AG20443 (cell line): ENCODE data around the gene SPDYE2B.
"Not testable (repeated sequence)": the region's sequence is repeated elsewhere in the genome, so short reads cannot be mapped to it uniquely, and the experiment has no call there.

Experiments used
- DNase-seq: peaks from one replicate; pipeline ENCODE4 v3.0.0; 2012; ENCODE audit warnings: low spot score, mixed read lengths

SPDYE2B gene, protein sequence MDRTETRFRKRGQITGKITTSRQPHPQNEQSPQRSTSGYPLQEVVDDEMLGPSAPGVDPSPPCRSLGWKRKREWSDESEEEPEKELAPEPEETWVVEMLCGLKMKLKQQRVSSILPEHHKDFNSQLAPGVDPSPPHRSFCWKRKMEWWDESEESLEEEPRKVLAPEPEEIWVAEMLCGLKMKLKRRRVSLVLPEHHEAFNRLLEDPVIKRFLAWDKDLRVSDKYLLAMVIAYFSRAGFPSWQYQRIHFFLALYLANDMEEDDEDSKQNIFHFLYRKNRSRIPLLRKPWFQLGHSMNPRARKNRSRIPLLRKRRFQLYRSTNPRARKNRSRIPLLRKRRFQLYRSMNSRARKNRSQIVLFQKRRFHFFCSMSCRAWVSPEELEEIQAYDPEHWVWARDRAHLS

DNA sequence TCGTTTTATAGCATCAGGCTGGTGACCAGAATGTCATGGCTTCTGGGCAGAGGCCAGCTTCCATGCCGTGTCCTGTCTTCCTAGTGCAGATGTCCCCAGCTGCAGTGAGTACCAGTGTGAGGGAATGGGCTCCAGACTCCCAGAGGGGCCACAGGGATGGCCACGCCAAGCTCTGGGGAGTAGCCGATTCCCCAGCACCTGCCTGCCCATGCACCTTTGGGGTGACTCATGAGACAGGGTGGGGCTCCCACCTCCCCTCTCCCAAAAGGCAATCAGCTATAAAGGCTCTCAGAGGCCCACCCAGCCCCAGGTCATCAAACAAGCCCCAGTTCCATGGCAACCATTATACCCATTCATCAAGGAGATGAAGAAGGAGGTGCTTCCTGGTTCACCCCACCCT is at the start of gene SPDYE2B:
SPDYE2B (plus strand) TSS at position 396 of the 400 bp plus-strand sequence. CDS start 2,030 bp downstream, outside the sequence.
- not testable (repeated sequence) for DNase-seq

DNA sequence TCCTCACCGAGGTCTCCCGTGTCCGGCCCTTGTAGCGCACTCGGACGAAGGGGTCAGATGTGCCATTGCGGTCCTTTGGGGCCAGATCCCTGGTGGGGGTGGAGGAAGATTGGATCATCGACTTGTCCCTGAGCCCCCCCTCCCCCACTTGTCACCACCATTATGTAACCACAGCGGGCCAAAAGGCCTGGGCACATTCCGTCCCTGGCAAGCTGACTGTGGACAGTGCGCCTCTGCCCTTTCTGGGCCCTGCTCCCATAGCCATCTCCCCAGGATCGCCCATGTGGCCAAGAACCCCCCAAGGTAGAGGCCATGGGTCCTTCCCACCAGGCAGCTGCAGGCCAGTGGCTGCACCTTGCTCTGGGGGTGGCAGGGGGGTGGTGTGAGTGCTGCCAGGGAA is 47.8 kb upstream of the SPDYE2B start:
- not testable (repeated sequence) for DNase-seq

DNA sequence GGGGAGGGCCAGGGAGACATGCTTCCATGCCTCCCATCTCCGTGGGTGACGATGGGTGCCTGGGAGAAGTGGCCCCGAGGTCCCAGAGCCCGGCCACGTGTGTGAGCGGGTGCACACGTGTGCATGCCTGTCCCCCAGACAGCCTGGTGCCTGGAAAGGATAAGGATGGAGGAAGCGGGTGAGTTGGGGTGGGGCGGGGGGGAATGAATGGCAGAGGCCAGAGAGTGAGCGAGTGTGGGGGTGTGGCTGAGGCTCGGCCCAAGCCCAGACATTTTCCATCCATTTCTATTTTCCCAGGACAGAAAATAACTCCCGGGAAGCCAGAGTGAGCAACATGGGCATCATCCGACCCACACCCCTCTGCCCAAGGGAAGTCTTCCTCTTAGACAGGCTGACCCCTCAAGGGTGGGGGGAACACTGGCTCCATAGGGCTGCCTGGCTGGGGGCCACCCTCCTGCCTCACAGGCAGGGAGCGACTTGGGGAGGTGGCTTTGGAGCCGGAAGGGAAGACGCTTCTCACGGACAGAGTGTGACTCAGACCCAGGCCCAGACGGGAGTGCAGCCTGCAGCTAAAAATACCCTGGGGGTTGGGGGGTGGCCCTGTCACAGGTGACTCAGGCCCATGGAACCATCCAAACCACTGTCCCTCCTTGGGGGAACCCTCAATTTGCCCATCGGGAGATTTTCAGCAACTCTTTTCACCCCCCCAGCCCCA is 45.5 kb upstream of the SPDYE2B start:
- not testable (repeated sequence) for DNase-seq

DNA sequence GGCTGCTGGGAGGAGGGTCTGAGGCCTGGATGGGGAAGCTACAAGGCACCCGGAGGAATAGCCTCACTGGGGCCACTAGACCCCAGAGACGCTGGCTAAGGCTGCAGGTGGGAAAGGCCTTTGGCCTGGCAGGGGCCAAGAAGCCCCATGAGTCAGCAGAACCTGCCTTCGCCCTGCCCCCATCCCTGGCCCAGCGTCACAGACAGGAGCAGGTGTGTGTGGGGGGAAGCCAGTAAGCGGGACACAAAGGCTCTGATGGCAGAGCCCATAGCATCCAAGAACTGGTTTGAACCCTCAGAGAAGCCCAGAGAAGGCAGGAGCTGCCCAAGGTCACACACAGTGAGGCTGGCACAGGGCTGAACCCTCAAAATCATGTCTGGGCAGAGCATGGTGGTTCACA is 43.3 kb upstream of the SPDYE2B start:
- DNase-seq = not testable (repeated sequence)

DNA sequence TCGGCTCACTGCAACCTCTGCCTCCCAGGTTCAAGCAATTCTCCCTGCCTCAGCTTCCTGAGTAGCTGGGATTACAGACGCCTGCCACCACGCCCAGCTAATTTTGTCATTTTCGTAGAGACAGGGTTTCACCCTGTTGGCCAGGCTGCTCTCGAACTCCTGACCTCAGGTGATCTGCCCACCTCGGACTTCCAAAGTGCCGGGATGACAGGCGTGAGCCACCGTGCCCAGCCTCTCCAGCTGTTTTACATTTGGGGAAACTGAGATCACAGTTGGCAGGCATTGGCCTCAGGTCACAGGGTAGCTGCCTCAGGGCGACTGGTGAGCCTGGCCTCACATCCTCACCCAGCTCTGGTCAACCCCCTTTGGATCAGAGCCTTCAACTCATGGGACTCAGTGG is 40.4 kb upstream of the SPDYE2B start:
- not testable (repeated sequence) for DNase-seq

DNA sequence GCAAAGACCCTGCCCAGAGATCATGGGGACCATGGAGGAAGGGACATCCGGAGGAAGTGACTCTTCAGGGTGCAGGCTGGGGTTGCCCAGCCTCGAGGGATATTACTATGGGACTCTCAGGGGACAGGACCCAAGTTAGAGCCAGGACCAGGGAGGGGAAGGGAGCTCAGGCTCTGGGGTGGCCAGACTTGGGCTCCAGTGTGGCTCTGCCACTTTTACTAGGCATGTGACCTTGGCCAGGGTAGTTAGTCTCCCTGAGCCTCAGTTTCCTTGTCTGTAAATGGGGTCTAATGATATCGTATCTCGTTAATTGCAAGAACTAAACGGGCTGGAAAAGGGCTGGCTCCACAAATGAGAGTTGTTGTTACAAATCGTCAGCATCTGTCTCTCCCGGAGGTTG is 39.7 kb upstream of the SPDYE2B start:
- not testable (repeated sequence) for DNase-seq

DNA sequence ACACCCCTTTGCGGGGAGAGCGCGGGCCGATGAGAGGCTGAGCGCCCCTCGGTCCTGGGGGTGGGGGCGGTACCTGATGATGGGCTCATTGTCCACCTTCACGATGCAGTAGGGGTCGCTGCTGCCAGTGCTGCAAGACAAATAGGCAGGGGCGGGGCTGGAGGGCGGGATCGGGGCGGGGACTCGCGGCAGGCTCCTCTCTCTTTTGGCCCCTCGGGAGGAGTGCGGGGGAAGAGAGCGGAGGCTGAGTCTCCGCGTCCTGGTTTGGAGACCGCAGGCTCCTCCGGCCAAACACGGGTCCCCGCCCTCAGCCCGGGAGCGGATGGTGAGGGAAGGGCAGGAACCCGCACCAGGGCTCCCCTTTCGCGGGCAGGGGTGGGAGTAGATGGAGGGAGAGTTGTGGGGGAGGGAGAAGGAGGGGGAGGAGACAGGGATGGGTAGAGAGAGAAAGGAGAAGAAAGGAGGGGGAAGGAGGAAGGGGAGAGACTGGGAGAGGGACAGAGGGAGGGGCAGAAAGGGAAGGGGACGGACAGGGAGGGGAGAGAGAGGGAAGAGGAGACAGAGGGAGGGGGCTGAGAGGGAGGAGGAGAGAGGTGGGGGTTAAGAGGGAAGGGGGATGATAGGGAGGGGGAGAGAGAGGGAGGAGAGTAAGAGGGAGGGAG is 39.0 kb upstream of the SPDYE2B start:
- not testable (repeated sequence) for DNase-seq

DNA sequence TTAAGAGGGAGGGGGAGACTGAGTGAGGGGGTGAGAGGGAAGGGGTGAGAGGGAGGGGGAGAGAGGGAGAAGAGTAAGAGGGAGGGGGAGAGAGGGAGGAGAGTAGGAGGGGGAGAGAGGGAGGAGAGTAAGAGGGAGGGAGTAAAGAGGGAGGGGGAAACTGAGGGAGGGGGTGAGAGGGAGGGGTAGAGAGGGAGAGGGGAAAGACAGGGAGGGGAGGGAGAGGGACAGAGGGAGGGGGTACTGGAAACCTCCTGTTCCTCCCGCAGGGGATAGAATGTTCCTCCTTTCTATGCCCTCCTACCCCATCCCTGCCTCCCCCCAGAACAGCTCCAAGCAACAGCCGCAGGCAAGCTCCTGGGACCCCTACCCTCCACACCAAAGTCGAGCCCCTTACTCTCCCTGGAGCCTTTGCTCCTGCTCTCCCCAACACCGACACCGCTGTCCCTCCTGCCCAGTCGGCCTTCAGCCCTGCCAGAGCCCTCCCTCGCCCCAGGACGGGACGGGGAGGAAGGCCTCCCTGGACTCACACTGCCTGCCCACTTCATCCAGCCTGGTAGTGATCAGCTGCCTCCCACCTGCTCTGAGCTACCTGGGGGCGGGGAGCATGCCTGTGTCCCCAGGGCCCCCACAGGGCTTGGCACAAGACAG is 38.3 kb upstream of the SPDYE2B start:
- DNase-seq = not testable (repeated sequence)

DNA sequence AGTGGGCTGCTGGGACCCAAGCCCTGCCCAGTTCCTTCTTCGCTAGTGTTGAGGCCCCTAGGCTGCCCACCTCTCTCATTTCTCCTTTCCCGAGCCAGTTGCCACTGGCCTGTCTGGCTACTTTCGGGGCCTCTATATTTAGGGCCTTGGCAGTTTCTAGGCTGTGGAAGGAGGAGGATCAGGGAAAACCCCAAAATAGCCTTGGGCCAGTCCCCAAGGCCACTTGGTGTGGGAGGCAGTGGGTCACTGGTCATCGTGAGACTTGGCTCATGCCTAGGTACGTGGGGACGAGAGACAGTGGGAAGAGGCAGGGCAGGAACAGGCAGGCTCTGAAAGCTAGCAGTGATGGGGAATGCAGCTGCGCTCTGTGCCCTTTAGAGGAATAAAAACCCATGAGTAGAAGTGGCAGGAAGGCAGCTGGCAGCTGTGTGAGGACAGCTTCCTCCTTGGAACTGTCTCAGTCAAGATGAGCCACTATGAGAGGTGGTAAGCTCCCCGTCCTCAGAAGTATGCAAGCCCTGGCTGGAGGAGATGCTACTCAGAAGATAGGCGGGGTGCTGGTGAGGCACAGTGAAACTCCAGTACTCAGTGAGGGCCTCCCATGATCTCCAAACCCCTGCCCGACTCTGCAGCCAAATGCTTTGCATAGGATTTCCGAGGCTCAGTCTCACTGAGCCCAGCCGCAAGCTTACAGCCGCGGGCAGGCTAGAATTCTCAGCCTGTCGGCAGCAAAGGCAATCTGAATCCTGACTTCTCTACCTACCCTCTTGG is 36.4 kb upstream of the SPDYE2B start:
- DNase-seq = not testable (repeated sequence)

DNA sequence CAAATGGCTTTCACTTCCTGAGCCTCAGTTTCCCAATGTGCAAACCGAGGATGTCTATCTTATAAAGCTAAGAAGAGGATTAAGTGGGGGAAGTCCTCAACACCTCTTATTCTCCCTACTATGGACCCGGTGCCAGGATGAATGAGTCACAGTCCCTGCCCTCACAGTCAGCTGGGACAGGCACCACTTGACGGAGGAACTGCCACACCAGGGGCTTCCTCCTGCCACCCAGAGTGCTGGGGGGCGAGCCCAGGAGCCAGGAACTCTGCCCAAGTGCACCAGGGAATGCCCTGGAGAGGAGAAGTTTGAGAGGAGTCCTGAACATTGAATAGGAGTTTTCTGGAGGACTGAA is 35.8 kb upstream of the SPDYE2B start:
- not testable (repeated sequence) for DNase-seq

DNA sequence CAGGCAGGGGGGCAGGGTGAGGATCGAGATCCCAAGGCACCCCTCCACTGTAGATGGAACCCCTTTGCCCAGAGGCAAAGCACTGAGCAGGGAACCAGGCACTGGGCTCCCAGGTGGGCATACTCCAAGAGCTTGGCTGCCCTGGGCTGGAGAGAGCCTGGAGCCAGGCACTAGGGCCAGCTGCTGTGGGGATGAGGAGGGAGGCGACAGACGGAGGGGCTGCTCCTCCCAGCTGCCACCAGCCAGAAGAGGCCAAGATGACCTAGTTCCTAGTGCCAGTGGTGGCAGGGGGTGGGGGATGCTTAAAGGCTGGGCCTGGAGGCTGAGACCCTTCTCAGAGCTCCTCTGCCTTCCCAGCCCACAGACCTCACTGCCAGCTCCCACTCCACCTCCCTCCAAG is 35.2 kb upstream of the SPDYE2B start:
- DNase-seq = not testable (repeated sequence)

DNA sequence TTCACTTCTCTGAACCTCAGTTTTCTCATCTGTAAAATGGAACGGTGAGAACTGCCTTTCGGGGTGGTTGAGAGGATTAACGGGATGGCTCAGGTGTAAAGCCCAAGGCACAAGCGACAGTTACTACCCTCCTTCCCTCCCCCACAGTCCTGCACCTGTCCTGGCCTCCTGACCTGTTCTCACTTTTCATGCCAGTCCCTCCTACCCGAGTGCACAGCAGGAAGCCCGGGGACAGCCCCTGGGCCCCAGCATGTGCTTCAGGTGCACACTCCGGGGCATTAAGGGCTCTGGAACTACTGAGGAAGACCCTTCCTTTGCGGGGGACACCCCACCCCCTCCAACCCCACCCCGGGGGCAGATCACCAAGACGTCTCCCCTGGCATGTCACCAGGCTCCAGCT is 34.2 kb upstream of the SPDYE2B start:
- DNase-seq = not testable (repeated sequence)

DNA sequence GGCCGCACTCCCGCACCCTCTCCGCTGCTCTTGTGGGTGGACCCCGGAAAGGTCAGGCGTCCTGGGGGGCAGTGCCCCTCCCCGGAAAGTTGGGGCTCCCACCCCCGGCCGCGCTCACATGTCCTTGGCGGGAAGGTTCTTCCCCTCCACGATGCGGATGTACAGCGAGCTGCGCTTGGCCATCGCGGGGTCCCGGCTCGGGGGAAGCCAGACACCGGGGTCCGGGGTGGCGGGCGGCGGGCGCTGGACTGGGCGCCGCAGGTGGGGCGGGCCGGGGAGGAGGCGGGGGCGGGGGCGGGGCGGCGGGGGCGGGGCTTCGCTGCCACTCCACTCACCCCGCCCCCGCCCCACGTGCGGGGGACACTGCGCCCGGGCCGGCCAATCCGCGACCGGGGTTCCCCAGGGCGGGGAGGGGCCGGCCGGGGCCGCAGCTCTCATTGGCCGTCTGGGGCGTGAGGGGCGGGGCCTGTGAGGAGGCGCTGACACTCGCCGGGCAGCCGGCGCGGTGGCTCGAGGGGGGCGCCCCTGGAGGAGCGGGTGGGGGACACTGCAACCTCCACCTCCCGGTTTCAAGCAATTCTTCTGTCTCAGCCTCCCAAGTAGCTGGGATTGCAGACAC is 33.5 kb upstream of the SPDYE2B start, which contains the start of gene RASA4:
RASA4 (minus strand) TSS at position 250 of the 619 bp plus-strand sequence; CDS start at position 183, 67 bp downstream.
- not testable (repeated sequence) for DNase-seq

DNA sequence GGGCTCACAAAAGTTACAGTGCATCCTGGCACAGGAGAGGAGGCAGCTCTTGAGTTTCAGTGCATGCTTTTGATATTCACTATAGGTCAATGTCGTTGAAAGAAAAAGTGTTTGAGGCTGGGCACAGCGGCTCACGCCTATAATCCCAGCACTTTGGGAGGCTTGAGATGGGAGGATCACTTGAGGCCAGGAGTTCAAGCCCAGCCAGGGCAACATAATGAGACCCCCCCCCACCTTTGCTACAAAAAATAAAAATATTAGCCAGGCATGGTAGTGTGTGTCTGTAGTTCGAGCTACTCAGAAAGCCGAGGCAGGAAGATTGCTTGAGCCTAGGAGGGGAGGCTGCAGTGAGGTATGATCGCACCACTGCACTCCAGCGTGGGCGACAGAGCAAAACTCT is 32.0 kb upstream of the SPDYE2B start:
- DNase-seq = not testable (repeated sequence)

DNA sequence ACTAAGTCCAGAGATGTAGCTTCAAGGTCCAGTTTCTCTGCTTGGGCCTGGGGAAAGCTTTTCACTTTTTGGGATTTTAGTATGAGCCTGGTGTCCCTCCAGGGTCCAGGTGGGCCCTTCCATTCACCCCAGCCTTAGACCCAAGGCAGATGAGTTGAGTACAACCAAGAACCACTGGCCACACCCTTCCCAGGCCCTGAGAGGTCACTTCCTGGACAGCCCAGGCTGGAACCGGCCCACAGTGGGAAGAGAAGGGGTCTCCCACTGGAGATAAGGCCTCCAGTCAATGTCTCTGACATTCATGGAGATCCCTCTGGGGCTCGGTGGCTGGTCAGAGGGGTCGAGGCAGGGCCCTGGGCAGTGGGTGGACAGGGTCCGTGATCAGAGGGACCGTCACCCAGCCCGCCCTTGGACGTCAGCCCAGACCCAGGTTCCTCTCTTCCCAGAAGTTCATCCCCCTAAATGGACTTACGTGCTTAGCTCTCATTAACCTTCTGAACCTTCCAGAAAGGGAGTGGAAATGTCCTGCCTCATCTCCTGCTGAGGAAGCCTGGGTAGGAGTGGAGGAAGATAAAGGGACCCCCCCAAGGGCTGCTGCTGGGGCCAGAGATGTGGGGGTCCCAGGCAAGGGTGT is 22.7 kb upstream of the SPDYE2B start:
- not testable (repeated sequence) for DNase-seq

DNA sequence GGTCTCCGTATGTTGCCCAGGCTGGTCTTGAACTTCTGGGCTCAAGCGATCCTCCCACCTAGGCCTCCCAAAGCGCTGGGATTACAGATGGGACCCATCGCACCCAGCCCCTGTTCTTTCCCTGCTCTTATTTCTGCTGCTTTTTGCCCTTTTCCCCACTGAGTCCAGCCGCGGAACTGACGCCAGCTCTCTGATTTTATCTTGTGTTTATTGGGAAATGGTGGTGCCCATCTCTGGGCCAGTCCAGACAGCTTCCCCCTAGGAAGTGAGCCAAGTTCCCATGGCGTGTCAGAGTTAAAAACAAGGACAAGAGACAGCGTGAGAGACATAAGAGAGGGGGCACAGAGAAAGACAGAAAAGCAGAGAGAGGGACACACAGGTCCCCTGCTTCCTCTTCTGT is 19.5 kb upstream of the SPDYE2B start:
- DNase-seq = not testable (repeated sequence)

DNA sequence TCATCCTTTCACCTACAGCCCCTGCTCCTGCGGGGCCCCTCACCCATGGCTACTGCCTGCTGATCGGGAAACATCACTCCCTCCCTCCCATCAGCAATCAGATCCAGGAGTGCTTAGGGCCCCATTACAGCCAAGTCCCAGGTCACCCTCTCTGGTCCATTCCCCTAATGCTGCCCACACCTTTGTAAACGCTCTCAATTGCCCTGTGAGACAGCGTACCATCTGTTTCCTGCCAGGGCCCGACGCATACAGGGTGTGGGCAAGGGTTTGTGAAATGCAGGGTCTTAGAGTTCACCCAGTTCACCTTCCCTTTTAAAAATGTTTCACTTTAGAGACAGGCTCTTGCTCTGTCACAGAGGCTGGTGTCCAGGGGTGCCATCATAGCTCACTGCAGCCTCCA is 15.8 kb upstream of the SPDYE2B start:
- DNase-seq = not testable (repeated sequence)

DNA sequence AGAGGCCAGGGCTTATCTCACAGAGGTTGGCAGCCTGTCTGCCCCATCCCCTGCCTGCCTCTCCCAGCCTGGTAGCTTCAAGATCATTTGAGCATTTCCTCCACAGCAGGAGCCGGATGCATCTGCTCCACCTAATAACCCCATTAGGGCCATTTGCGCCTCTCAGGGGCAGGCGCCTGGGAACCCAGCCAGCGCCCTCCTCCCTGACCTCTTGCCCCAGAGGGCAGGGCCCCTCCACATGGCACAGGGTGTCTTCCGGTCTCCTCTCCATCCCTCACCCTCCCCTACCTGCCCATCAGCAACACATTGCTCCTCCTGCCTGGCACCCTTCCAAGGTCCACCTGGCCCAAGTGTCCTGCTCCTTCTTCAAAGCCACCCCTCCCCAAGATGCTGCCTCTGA is 14.8 kb upstream of the SPDYE2B start:
- DNase-seq = not testable (repeated sequence)

DNA sequence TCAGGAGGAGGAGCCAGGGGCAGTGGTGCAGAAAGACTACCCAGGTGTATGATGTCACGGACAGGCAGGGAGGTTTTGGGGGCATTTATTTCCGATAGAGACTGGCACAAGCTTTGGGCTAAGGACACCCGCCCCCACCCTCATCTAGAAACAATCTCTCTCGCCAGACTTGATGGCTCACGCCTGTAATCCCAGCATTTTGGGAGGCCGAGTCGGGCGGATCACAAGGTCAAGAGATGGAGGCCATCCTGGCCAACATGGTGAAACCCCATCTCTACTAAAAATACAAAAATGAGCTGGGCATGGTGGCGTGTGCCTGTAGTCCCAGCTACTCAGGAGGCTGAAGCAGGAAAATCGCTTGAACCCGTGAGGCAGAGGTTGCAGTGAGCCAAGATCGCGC is 13.2 kb upstream of the SPDYE2B start:
- DNase-seq = not testable (repeated sequence)

DNA sequence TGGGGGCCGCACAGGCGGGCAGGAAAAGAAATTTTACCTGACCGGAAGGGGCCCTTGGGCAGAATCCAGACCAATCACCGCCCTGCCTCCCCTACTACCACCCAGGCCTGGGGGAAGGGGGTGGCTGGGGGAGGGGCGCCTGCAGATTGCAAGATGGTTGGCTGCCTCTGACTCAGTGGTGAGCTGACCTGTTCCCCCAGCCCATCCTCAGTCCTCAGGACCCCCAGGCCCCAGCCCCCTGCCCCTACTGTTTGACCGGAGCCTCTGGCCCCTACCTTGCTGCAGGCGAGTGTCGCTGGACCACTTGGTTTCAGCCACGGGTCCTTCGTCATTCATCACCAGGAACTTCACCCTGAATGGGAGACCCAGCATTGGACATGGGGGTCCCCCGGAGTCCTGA is 11.3 kb upstream of the SPDYE2B start:
- DNase-seq = not testable (repeated sequence)
